Bronchial epithelial cell (primary cell): ENCODE data around the gene KIFC3. TPM values are rescaled to one million over a fixed set of nuclear protein-coding genes. Genes with fewer than 3 reads are reported as not detected.

Source experiments
- DNase-seq: peaks from one replicate; pipeline ENCODE4 v3.0.0-alpha.2; 2010; ENCODE audit warnings: low read depth
- FAIRE-seq: peaks from 2 replicates; lab custom pipeline; 2011; peaks lifted over from hg19 to GRCh38; lab: Jason Lieb, UNC
- H3K27me3 ChIP-seq: 2 replicates; pipeline ENCODE4 v1.5.1; 2011; ENCODE audit warnings: low read length; ENCODE audit not compliant: control insufficient read depth, insufficient read depth
- H3K36me3 ChIP-seq: 2 replicates; pipeline ENCODE4 v1.5.1; 2011; ENCODE audit warnings: low read length; ENCODE audit not compliant: control insufficient read depth, insufficient read depth
- H3K4me3 ChIP-seq: 2 replicates; pipeline ENCODE4 v1.5.1; 2011; ENCODE audit warnings: mild to moderate bottlenecking, low read depth, low read length, control low read depth
- total RNA-seq: library from RNA; depleted of rRNA; stranded (reverse); fragments of >200 nt; gene quantifications from 2 replicates; pipeline ENCODE4 v1.2.1, GENCODE V29; 2014
- TF ChIP-seq, protein P1 (sequence below): IDR thresholded peaks from 2 replicates; pipeline ENCODE4 v1.5.1; 2011; ENCODE audit warnings: mild to moderate bottlenecking, moderate library complexity, low read length, control low read depth, inconsistent platforms; ENCODE audit not compliant: insufficient read depth, severe bottlenecking

Gene KIFC3
- total RNA-seq, 1 donor from 2014 or later = 34.8 TPM

DNA sequence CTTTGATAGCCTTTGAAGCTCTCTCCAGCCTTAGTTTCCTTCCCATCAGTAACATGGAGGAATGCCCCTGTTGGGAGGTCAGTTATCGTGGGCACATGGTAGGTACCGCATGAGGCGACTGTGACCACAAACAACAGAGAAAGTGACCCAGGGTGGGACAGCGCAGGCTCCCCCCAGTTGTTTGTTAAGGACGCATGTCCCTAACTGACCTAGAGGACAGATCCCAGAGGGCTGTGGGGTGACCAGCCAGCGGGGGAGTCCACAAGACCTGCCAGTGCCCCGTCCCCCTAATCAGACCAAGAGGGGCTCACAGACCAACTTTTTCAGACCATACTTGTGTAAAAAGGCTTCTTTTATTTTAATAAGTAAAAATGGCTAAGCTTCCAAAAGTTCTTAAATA lies 44.4 kb downstream of the KIFC3 start:
- TF ChIP-seq, protein P1, sequence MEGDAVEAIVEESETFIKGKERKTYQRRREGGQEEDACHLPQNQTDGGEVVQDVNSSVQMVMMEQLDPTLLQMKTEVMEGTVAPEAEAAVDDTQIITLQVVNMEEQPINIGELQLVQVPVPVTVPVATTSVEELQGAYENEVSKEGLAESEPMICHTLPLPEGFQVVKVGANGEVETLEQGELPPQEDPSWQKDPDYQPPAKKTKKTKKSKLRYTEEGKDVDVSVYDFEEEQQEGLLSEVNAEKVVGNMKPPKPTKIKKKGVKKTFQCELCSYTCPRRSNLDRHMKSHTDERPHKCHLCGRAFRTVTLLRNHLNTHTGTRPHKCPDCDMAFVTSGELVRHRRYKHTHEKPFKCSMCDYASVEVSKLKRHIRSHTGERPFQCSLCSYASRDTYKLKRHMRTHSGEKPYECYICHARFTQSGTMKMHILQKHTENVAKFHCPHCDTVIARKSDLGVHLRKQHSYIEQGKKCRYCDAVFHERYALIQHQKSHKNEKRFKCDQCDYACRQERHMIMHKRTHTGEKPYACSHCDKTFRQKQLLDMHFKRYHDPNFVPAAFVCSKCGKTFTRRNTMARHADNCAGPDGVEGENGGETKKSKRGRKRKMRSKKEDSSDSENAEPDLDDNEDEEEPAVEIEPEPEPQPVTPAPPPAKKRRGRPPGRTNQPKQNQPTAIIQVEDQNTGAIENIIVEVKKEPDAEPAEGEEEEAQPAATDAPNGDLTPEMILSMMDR = no peak
- no peak for FAIRE-seq
- H3K36me3 ChIP-seq = peaks cover 28% of the 10 kb centered on the region
- no peaks in the 10 kb centered on the region for H3K27me3 ChIP-seq
- DNase-seq = no peak
- H3K4me3 ChIP-seq = no peak overlapping the region

DNA sequence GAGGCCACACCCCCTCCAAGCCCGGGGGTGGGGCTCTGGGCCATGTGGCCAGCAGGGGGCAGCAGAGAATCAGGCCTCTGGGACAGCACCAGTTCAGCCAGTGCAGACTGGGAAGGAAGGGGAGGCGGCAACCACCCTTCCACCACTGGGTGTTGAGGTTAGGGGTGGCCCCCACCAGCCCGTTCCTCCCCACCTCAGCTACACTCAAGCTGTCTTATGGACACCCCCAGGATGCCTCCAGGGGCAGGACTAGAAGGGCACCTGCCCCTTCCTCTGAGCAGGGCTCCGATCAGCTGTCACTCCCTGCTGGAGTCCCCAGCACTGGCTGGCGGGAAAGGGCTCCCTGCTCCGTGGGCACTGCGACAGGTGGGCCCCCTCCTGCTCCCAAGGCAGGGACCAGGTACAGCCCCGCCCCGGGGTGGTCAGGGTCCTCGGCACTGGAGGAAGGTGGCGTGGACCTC lies 44.9 kb downstream of the KIFC3 start:
- FAIRE-seq (peak; percentile 32), DNase-seq (peak; percentile 61)
- H3K36me3 ChIP-seq = peaks cover 28% of the 10 kb centered on the region
- TF ChIP-seq, protein P1 = peak; percentile 96
- no peak overlapping the region for H3K4me3 ChIP-seq
- H3K27me3 ChIP-seq = no peaks in the 10 kb centered on the region

DNA sequence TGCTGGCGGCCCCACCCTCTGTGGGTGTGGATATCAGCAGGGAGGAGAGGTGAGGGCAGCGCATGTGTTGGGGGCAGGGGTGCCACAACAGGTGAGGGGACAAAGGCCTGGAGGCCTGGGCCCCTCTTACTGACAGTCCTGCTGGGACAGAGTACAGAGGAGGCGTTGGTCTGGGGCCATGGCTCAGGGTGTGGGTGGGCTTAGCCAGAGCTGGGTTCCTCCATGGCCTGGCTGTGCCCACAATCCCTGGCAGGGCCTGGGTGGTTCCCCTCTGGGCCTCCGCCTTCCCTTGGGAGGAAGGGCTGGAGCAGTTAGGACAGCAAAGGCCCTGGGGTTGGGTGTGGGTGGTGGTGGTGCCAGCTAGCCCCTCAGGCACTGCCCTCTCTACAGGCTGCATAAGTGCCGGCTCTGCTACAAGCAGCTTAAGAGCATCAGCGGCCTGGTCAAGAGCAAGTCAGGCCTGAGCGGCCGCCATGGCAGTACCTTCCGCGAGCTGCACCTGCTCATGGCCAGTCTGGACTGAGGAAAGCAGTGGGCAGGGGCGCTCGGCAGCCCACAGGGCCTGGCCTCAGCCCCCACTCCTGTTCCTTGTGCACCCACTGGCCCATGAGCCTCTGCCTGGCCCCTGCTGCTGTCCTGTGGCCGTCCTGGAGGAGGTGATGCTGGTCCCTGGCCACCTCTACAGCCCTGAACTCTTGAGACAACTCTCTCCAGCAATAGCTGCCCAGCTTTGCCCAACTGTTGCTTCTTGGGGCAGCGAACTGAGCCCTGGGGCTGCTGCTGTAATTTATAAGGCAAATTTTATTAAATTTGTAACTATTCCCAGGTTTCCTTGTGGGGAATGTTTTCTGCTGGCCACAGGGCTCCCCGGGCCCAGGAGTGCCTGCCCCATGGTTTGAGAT lies 45.6 kb downstream of the KIFC3 start:
- Histone ChIP-seq H3K4me3 (no peak overlapping the region), H3K36me3 (peaks cover 27% of the 10 kb centered on the region), H3K27me3 (no peaks in the 10 kb centered on the region)
- TF ChIP-seq, protein P1 = no peak
- no peak for DNase-seq
- no peak for FAIRE-seq

DNA sequence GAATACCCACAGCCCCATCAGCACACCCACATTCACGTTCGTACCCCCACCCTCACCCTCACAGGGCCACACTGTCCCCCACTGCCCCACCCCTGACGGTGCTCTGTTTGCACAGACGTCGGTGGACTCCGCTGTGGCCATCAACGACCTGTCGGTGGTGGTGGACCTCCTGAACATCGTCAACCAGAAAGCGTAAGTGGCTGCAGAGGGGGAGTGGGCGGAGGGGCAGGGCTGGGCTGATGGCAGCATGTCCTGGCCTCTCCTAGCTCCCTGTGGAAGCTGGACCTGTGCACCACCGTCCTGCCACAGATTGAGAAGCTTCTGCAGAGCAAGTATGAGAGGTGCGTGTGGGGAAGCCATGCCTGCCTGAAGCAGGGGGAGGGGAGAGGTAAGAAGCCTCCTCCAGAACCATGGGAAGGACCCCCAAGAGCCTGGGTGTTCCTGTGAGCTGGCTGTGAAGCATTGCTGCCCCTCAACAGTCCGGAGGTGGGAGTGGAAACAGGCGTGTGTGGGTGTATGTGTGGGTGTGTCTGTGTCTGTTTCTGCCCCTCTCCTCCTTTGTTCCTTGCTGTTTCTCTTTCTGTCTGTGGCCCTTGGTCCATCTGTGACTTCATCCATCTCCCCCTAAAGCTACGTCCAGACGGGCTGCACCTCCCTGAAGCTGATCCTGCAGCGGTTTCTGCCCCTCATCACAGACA lies 46.4 kb downstream of the KIFC3 start:
- TF ChIP-seq, protein P1 = no peak
- Histone ChIP-seq H3K4me3 (no peak overlapping the region), H3K27me3 (no peaks in the 10 kb centered on the region), H3K36me3 (peaks cover 26% of the 10 kb centered on the region)
- FAIRE-seq (no peak), DNase-seq (no peak)

DNA sequence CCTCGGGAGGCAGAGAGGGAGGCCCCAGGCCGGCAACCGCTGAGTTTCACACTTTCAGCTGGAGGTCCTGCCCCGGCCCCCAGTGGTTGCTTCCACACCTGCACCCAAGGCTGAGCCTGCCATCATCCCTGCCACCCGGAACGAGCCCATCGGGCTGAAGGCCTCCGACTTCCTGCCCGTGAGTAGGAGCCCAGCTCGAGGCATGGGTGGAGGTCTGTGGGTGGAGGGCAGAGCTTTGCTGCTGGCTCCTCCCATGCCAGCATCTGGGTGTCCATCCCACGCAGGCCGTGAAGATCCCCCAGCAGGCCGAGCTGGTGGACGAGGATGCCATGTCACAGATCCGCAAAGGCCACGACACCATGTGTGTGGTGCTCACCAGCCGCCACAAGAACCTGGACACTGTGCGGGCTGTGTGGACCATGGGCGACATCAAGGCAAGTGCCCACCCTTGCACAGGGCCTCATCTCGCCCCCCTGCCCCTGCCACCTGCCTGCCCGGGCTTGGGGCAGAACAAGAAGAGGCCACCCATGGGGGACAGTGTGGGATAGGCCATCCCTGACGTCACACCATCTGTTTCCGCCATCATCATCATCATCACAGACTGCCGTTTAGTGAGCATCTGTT lies 47.1 kb downstream of the KIFC3 start:
- Histone ChIP-seq H3K27me3 (no peaks in the 10 kb centered on the region), H3K4me3 (no peak overlapping the region), H3K36me3 (peaks cover 23% of the 10 kb centered on the region)
- TF ChIP-seq, protein P1 = no peak
- FAIRE-seq = no peak
- DNase-seq = no peak
